ENCODE results near the gene PTPRQ. TPM values are rescaled to one million over a fixed set of nuclear protein-coding genes. Genes with fewer than 3 reads are reported as not detected.

Gene PTPRQ
- total and polyA plus RNA-seq, 2 of the 8 experiments (the other 6 are each of a cell fraction or from before 2014, with no cell fraction given): not detected

GRCh38 chr12:80670214-80670613 lies 226.2 kb downstream of the PTPRQ start:
- TF ChIP-seq CTCF (IDR thresholded peaks at IDR 0.05; ENCODE audit: control extremely low read depth in 1 of 3, insufficient read depth in 1 of 3, low read depth in 1 of 3, low read length in 3 of 3): peak in 2 of 3 experiments; percentile 9 to 13; a peak in 2 of 4 replicates
- TF ChIP-seq SAP30 (IDR thresholded peaks at IDR 0.05; ENCODE audit: insufficient read depth, insufficient replicate concordance, low read length): no peak
- no peak for TF ChIP-seq CBX8 (IDR thresholded peaks at IDR 0.05; ENCODE audit: borderline replicate concordance, low read depth, low read length)
- no peak for TF ChIP-seq ZNF274 (IDR thresholded peaks at IDR 0.05; ENCODE audit: borderline replicate concordance, extremely low read depth, low read length)
- TF ChIP-seq CEBPB (IDR thresholded peaks at IDR 0.05; ENCODE audit: low read depth, low read length): no peak
- TF ChIP-seq MAX (IDR thresholded peaks at IDR 0.05): no peak
- no peak for TF ChIP-seq MAFK (IDR thresholded peaks at IDR 0.05; ENCODE audit: low read depth, low read length)
- Histone ChIP-seq H3K27ac (ENCODE audit: low read depth, low read length) (no peak overlapping the region), H2BK120ac (replicated peaks; ENCODE audit: low read depth, low read length) (no peak overlapping the region), H3K36me3 (ENCODE audit: control insufficient read depth in 2 of 4, insufficient read depth in 4 of 4, low read length in 3 of 4) (no peaks in the 10 kb centered on the region), H4K5ac (ENCODE audit: insufficient read length, low read depth, low read length) (no peak overlapping the region), H2BK12ac (ENCODE audit: low read depth, low read length) (no peak overlapping the region), H4K20me1 (replicated peaks in 1 of 2; ENCODE audit: control insufficient read depth in 1 of 2, insufficient read depth in 2 of 2, low read length in 2 of 2) (no peaks in the 10 kb centered on the region), H4K91ac (replicated peaks; ENCODE audit: insufficient read length, low read length) (no peak overlapping the region), H3K14ac (ENCODE audit: insufficient read length) (no peak overlapping the region), H2BK20ac (ENCODE audit: low read length) (no peak overlapping the region), H3K4me2 (ENCODE audit: insufficient read depth in 1 of 2, low read depth in 2 of 2, low read length in 2 of 2) (no peak overlapping the region), H3K56ac (replicated peaks; ENCODE audit: insufficient read length, low read depth, low read length) (no peak overlapping the region), H2BK15ac (ENCODE audit: low read length) (no peak overlapping the region), H3K23me2 (ENCODE audit: low read depth, low read length) (no peaks in the 10 kb centered on the region), H4K8ac (ENCODE audit: extremely low read depth, insufficient read depth, low read length) (no peak overlapping the region), H3K9ac (replicated peaks in 1 of 4; ENCODE audit: extremely low read depth in 1 of 4, low read depth in 3 of 4, low read length in 3 of 4) (no peak overlapping the region), H3K79me1 (ENCODE audit: low read depth, low read length) (no peaks in the 10 kb centered on the region), H3K18ac (ENCODE audit: extremely low read depth, low read length) (no peak overlapping the region), H3K79me2 (ENCODE audit: control insufficient read depth in 1 of 2, insufficient read depth in 2 of 2, low read length in 2 of 2) (no peaks in the 10 kb centered on the region), H2AFZ (ENCODE audit: low read length) (no peak overlapping the region), H2AK5ac (ENCODE audit: low read depth, low read length) (no peak overlapping the region), H3K27me3 (replicated peaks in 1 of 4; ENCODE audit: control insufficient read depth in 3 of 4, extremely low read depth in 1 of 4, insufficient read depth in 3 of 4, low read length in 3 of 4) (no peaks in the 10 kb centered on the region), H3K23ac (ENCODE audit: insufficient read length) (no peak overlapping the region), H3K4ac (replicated peaks; ENCODE audit: insufficient read length, low read depth, low read length) (no peak overlapping the region), H3K4me3 (ENCODE audit: extremely low read depth in 1 of 4, insufficient read depth in 2 of 4, low read depth in 3 of 4, low read length in 4 of 4) (no peak overlapping the region), H3K9me3 (ENCODE audit: insufficient read depth in 2 of 2, low read depth in 1 of 2, low read length in 1 of 2) (no peaks in the 10 kb centered on the region), H2BK5ac (ENCODE audit: low read depth, low read length) (no peak overlapping the region), H3K4me1 (replicated peaks in 1 of 4; ENCODE audit: control insufficient read depth in 3 of 4, insufficient read depth in 4 of 4, low read length in 3 of 4) (no peaks in the 10 kb centered on the region)
- no peak for DNase-seq (ENCODE audit: low read depth in 1 of 2, low spot score in 2 of 2)
- 75% methylated on average over 5 of the region's 5 CpGs; no CpG with 5 or more reads in 1 of the 2 experiments for whole genome bisulfite sequencing, 2 experiments (ENCODE audit: extremely low coverage in 1 of 2, insufficient coverage in 1 of 2, insufficient read length in 1 of 2, insufficient replicate concordance in 2 of 2, low coverage in 1 of 2, low lambda C conversion rate in 2 of 2, missing lambda C conversion rate in 1 of 2)
- ChIA-PET CTCF (ENCODE audit: partially characterized antibody) (interaction anchor here (1.6 kb wide), 1 partner anchor 37 kb away, joined by 3 read pairs; no protein-coding TSS in a partner anchor), POLR2A (ENCODE audit: partially characterized antibody) (no interaction called here)
- no peak for FAIRE-seq

Measured in H1 (cell line).